Measurements from ENCODE around the gene TMEM178B. TPM values are rescaled to one million over a fixed set of nuclear protein-coding genes. Genes with fewer than 3 reads are reported as not detected.

The TMEM178B gene
- total RNA-seq, 3 donors from 2014 or later (not counting 1 experiment from before 2014, with no cell fraction given), result not detected

GRCh38 chr7:141433698-141434097 lies 359.8 kb downstream of the TMEM178B start:
- Histone ChIP-seq H3K9me3 (ENCODE audit: control insufficient read depth, insufficient read depth, low read length) (no peaks in the 10 kb centered on the region), H3K27ac (ENCODE audit: low read length) (no peak overlapping the region), H3K36me3 (ENCODE audit: control insufficient read depth, insufficient read depth, low read length) (no peaks in the 10 kb centered on the region), H3K27me3 (ENCODE audit: control insufficient read depth, insufficient read depth, low read length) (no peaks in the 10 kb centered on the region), H3K4me1 (ENCODE audit: control insufficient read depth, insufficient read depth, low read length) (no peaks in the 10 kb centered on the region), H3K4me3 (ENCODE audit: low read length) (no peak overlapping the region)
- DNase-seq, result no peak
- no peak overlapping the region for H3K27ac Mint-ChIP-seq
- ATAC-seq, result no peak
- TF ChIP-seq CTCF (IDR thresholded peaks at IDR 0.05), result no peak
- intact Hi-C loops (cut with micrococcal nuclease), result no loop called here
- no peak overlapping the region for H3K4me3 Mint-ChIP-seq
- no peaks in the 10 kb centered on the region for H3K36me3 Mint-ChIP-seq
- H3K9me3 Mint-ChIP-seq, result no peaks in the 10 kb centered on the region
- 79% methylated on average over 2 of the region's 2 CpGs for WGBS (ENCODE audit: insufficient coverage)
- H3K4me1 Mint-ChIP-seq, result no peaks in the 10 kb centered on the region
- H3K27me3 Mint-ChIP-seq (ENCODE audit: low read depth in 2 of 2), result peaks cover 29 to 45% of the 10 kb centered on the region in 2 donors

- H3K27me3 Mint-ChIP-seq (ENCODE audit: low read depth in 2 of 2), result peaks cover 18 to 34% of the 10 kb centered on the region in 2 donors
These were observed 362.3 kb downstream of the TMEM178B start for GRCh38 chr7:141436139-141436538.

DNA sequence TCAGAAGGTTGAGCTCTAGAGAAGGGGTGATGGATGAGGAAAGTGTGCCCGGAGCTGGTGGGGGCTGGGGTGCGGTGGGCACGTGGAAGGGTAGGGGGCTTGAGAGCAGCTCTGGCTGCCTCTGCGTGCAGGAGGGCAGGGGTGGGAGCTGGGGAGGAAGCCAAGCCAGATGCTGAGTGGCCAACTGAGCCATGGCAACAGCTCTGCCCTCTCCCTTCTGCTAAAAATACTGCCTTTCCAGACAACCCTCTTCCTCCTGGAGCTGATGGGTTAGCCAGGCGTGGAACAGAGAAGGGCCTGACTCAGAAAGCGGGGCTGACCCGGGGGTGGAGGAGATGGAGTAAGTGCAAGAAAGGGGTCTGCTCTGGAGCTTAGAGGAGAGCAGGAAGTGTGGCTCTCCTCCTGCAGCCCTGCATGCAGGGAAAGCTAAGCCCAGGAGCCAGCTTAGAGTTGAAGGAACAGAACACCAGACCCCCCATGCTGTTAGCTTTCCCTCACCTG lies 362.8 kb downstream of the TMEM178B start:
- TF ChIP-seq CTCF (IDR thresholded peaks at IDR 0.05), result no peak
- no peaks in the 10 kb centered on the region for H3K9me3 ChIP-seq (ENCODE audit: control insufficient read depth, insufficient read depth, low read length)
- Mint-ChIP-seq H3K4me1 (no peaks in the 10 kb centered on the region), H3K27ac (no peak overlapping the region), H3K27me3 (ENCODE audit: low read depth in 2 of 2) (peaks cover 14 to 30% of the 10 kb centered on the region in 2 donors), H3K4me3 (no peak overlapping the region), H3K36me3 (no peaks in the 10 kb centered on the region), H3K9me3 (no peaks in the 10 kb centered on the region)
- no peak overlapping the region for H3K4me3 ChIP-seq (ENCODE audit: low read length)
- no peak for ATAC-seq
- H3K27me3 ChIP-seq (ENCODE audit: control insufficient read depth, insufficient read depth, low read length), result no peaks in the 10 kb centered on the region
- no peaks in the 10 kb centered on the region for H3K4me1 ChIP-seq (ENCODE audit: control insufficient read depth, insufficient read depth, low read length)
- no peak overlapping the region for H3K27ac ChIP-seq (ENCODE audit: low read length)
- no peaks in the 10 kb centered on the region for H3K36me3 ChIP-seq (ENCODE audit: control insufficient read depth, insufficient read depth, low read length)
- intact Hi-C loops (cut with micrococcal nuclease), result no loop called here
- WGBS (ENCODE audit: insufficient coverage), result 72% methylated on average over 7 of the region's 7 CpGs
- no peak for DNase-seq

More at GRCh38 chr7:141436139-141436538, 362.3 kb downstream of the TMEM178B start:
- intact Hi-C loops (cut with micrococcal nuclease), result no loop called here
- Mint-ChIP-seq H3K36me3 (no peaks in the 10 kb centered on the region), H3K4me1 (no peaks in the 10 kb centered on the region), H3K9me3 (no peaks in the 10 kb centered on the region), H3K4me3 (no peak overlapping the region), H3K27ac (no peak overlapping the region)
- no peak overlapping the region for H3K4me3 ChIP-seq (ENCODE audit: low read length)
- ATAC-seq, result no peak
- TF ChIP-seq CTCF (IDR thresholded peaks at IDR 0.05), result no peak
- no peak for DNase-seq
- WGBS (ENCODE audit: insufficient coverage), result 18% methylated on average over 2 of the region's 2 CpGs
- no peak overlapping the region for H3K27ac ChIP-seq (ENCODE audit: low read length)
- H3K27me3 ChIP-seq (ENCODE audit: control insufficient read depth, insufficient read depth, low read length), result no peaks in the 10 kb centered on the region
- H3K4me1 ChIP-seq (ENCODE audit: control insufficient read depth, insufficient read depth, low read length), result no peaks in the 10 kb centered on the region
- no peaks in the 10 kb centered on the region for H3K9me3 ChIP-seq (ENCODE audit: control insufficient read depth, insufficient read depth, low read length)
- H3K36me3 ChIP-seq (ENCODE audit: control insufficient read depth, insufficient read depth, low read length), result no peaks in the 10 kb centered on the region

GRCh38 chr7:141439164-141439563 lies 365.3 kb downstream of the TMEM178B start:
- TF ChIP-seq CTCF (IDR thresholded peaks at IDR 0.05), result no peak
- no peak overlapping the region for H3K4me3 ChIP-seq (ENCODE audit: low read length)
- H3K4me3 Mint-ChIP-seq, result no peak overlapping the region
- H3K27me3 Mint-ChIP-seq (ENCODE audit: low read depth in 2 of 2), result peaks cover 16 to 30% of the 10 kb centered on the region in 2 donors
- no peaks in the 10 kb centered on the region for H3K4me1 ChIP-seq (ENCODE audit: control insufficient read depth, insufficient read depth, low read length)
- intact Hi-C loops (cut with micrococcal nuclease), result no loop called here
- 55% methylated on average over 1 of the region's 2 CpGs for WGBS (ENCODE audit: insufficient coverage)
- no peaks in the 10 kb centered on the region for H3K4me1 Mint-ChIP-seq
- H3K36me3 Mint-ChIP-seq, result no peaks in the 10 kb centered on the region
- H3K9me3 Mint-ChIP-seq, result no peaks in the 10 kb centered on the region
- H3K36me3 ChIP-seq (ENCODE audit: control insufficient read depth, insufficient read depth, low read length), result no peaks in the 10 kb centered on the region
- DNase-seq (no peak), ATAC-seq (no peak)
- no peak overlapping the region for H3K27ac Mint-ChIP-seq
- no peaks in the 10 kb centered on the region for H3K9me3 ChIP-seq (ENCODE audit: control insufficient read depth, insufficient read depth, low read length)
- H3K27ac ChIP-seq (ENCODE audit: low read length), result no peak overlapping the region
- H3K27me3 ChIP-seq (ENCODE audit: control insufficient read depth, insufficient read depth, low read length), result no peaks in the 10 kb centered on the region

All from natural killer cell (primary cell).